ENCODE measurements around the gene HRH4. TPM values are rescaled to one million over a fixed set of nuclear protein-coding genes. Genes with fewer than 3 reads are reported as not detected.

HRH4 gene
- total RNA-seq, 1 experiment from 2014 or later = not detected

- no peaks in the 10 kb centered on the region; a peak in 1 of 5 replicates for H3K9me3 Mint-ChIP-seq
- H3K4me3 Mint-ChIP-seq = no peak overlapping the region
- no peaks in the 10 kb centered on the region for H3K27me3 Mint-ChIP-seq (ENCODE audit: low read depth)
- H3K14ac ChIP-seq (ENCODE audit: insufficient read depth, low read length) = no peak overlapping the region
- DNase-seq = no peak
- H3K27ac ChIP-seq (ENCODE audit: insufficient read length, low read depth, low read length) = no peak overlapping the region
- H4K91ac ChIP-seq (ENCODE audit: insufficient read length, low read depth, low read length) = no peak overlapping the region
- no peak for TF ChIP-seq CTCF (conservative IDR thresholded peaks at IDR 0.05)
- no peaks in the 10 kb centered on the region for H4K20me1 ChIP-seq (ENCODE audit: control insufficient read depth, insufficient read depth, insufficient read length)
- no peak overlapping the region for H3K4ac ChIP-seq (ENCODE audit: low read depth, low read length)
- no peak overlapping the region for H4K5ac ChIP-seq (ENCODE audit: insufficient read length, low read depth, low read length)
- no peak overlapping the region for H2BK15ac ChIP-seq (ENCODE audit: low read depth, low read length)
- H2AK5ac ChIP-seq (ENCODE audit: insufficient read length, low read length) = no peak overlapping the region
- no peaks in the 10 kb centered on the region for H3K9me3 ChIP-seq (ENCODE audit: control insufficient read depth, low read depth, low read length)
- H3K4me1 Mint-ChIP-seq = no peaks in the 10 kb centered on the region
- no peak overlapping the region for H4K8ac ChIP-seq (replicated peaks; ENCODE audit: insufficient read length, low read depth, low read length)
- H3K23ac ChIP-seq (ENCODE audit: insufficient read length, low read depth, low read length) = no peak overlapping the region
- H2BK20ac ChIP-seq (ENCODE audit: low read depth, low read length, poor library complexity, severe bottlenecking) = no peak overlapping the region
- no peak overlapping the region for H3T11ph ChIP-seq (ENCODE audit: low read length)
- H3K27ac Mint-ChIP-seq = no peak overlapping the region; a peak in 1 of 7 replicates
- H3K56ac ChIP-seq (ENCODE audit: insufficient read length, low read depth, low read length) = no peak overlapping the region
- H3K36me3 Mint-ChIP-seq (ENCODE audit: insufficient read depth in 1 of 3, low read depth in 3 of 3) = no peaks in the 10 kb centered on the region
- H3K79me2 ChIP-seq (ENCODE audit: insufficient read depth, low read length) = no peaks in the 10 kb centered on the region
- H3K4me2 ChIP-seq (ENCODE audit: insufficient read depth, insufficient read length, low read length) = no peak overlapping the region
- no peak overlapping the region for H2BK12ac ChIP-seq (ENCODE audit: insufficient read length, low read depth, low read length)
- no peaks in the 10 kb centered on the region; the same call in 1 of the 2 replicates for H3K27me3 ChIP-seq (ENCODE audit: insufficient read depth, low read length)
- H2AFZ ChIP-seq (ENCODE audit: low read length) = no peak overlapping the region
- no peaks in the 10 kb centered on the region for H3K23me2 ChIP-seq (ENCODE audit: insufficient read length, low read depth, low read length, poor library complexity, severe bottlenecking)
- no peak overlapping the region for H3K18ac ChIP-seq (ENCODE audit: insufficient read length, low read depth, low read length)
- H2BK120ac ChIP-seq (ENCODE audit: low read depth, low read length, poor library complexity, severe bottlenecking) = no peak overlapping the region
- WGBS (ENCODE audit: extremely low coverage, insufficient read length, low lambda C conversion rate) = no CpG with 5 or more reads among the region's 1 CpG
- H3K9ac ChIP-seq (ENCODE audit: extremely low read depth, insufficient read length, low read length) = no peak overlapping the region
- no peak overlapping the region for H2BK5ac ChIP-seq (ENCODE audit: insufficient read length, low read length)
- H3K4me1 ChIP-seq (ENCODE audit: insufficient read depth, low read length) = no peaks in the 10 kb centered on the region
- no peaks in the 10 kb centered on the region for H3K79me1 ChIP-seq (ENCODE audit: insufficient read depth, low read depth, low read length, poor library complexity, severe bottlenecking)
Observed at GRCh38 chr18:24509435-24509834, 49.0 kb downstream of the HRH4 start.

Measured in H9 (cell line).